Neural crest cell (in vitro differentiated cells): ENCODE results near the gene F5. TPM values are rescaled to one million over a fixed set of nuclear protein-coding genes. Genes with fewer than 3 reads are reported as not detected.

ENCODE experiments used
- DNase-seq: peaks from one replicate; pipeline ENCODE4 v3.0.0; 2021; ENCODE audit warnings: low read depth, mixed read lengths, low spot score
- H3K27ac Mint-ChIP-seq: one replicate; pipeline ENCODE4 v1.8.0; 2021; ENCODE audit warnings: mild to moderate bottlenecking, mixed read lengths; ENCODE audit not compliant: unreplicated experiment
- H3K27me3 Mint-ChIP-seq: 2 replicates; pipeline ENCODE4 v1.8.0; 2021; ENCODE audit warnings: low read depth, mild to moderate bottlenecking, mixed read lengths
- H3K36me3 Mint-ChIP-seq: 2 replicates; pipeline ENCODE4 v1.8.0; 2021; ENCODE audit warnings: low read depth, mild to moderate bottlenecking, mixed read lengths
- H3K4me1 Mint-ChIP-seq: 2 replicates; pipeline ENCODE4 v1.8.0; 2021; ENCODE audit warnings: mixed read lengths
- H3K4me3 Mint-ChIP-seq: one replicate; pipeline ENCODE4 v1.8.0; 2021; ENCODE audit warnings: mild to moderate bottlenecking, mixed read lengths
- H3K9me3 Mint-ChIP-seq: 2 replicates; pipeline ENCODE4 v1.8.0; 2021; ENCODE audit warnings: mixed read lengths
- CTCF ChIP-seq: fragments of 200-600 bp; sonication (generic); conservative IDR thresholded peaks from 2 replicates; pipeline ENCODE4 v1.5.0; 2021; ENCODE audit warnings: antibody characterized with exemption, mild to moderate bottlenecking
- total RNA-seq: library from RNA; stranded (reverse); gene quantifications from 2 replicates; pipeline ENCODE4 v1.2.1, GENCODE V29; 2021

The F5 gene
- total RNA-seq, 1 donor from 2014 or later: not detected

- TF ChIP-seq CTCF: no peak
- Mint-ChIP-seq H3K27ac (no peak overlapping the region), H3K9me3 (peaks cover 4% of the 10 kb centered on the region), H3K4me3 (no peak overlapping the region), H3K4me1 (peaks cover 7% of the 10 kb centered on the region), H3K36me3 (no peaks in the 10 kb centered on the region), H3K27me3 (peaks cover 19% of the 10 kb centered on the region)
- DNase-seq: no peak
These were observed 14.8 kb downstream of the F5 start for GRCh38 chr1:169571450-169571849.

GRCh38 chr1:169570172-169570574 lies 16.1 kb downstream of the F5 start:
- H3K27ac Mint-ChIP-seq: no peak overlapping the region
- H3K27me3 Mint-ChIP-seq: peaks cover 12% of the 10 kb centered on the region
- H3K9me3 Mint-ChIP-seq: peaks cover under 1% of the 10 kb centered on the region
- TF ChIP-seq CTCF: no peak
- peaks cover 12% of the 10 kb centered on the region for H3K4me1 Mint-ChIP-seq
- H3K4me3 Mint-ChIP-seq: no peak overlapping the region
- H3K36me3 Mint-ChIP-seq: no peaks in the 10 kb centered on the region
- DNase-seq: no peak

- Mint-ChIP-seq H3K9me3 (peaks cover 11% of the 10 kb centered on the region), H3K4me1 (peaks cover 12% of the 10 kb centered on the region), H3K4me3 (peak overlapping the region; percentile 39), H3K36me3 (peaks cover 3% of the 10 kb centered on the region), H3K27ac (peak overlapping the region; percentile 78), H3K27me3 (peaks cover 12% of the 10 kb centered on the region)
- no peak for TF ChIP-seq CTCF
- no peak for DNase-seq
These were observed 17.8 kb downstream of the F5 start for GRCh38 chr1:169568497-169568896.

- peaks cover 16% of the 10 kb centered on the region for H3K9me3 Mint-ChIP-seq
- peaks cover 6% of the 10 kb centered on the region for H3K36me3 Mint-ChIP-seq
- DNase-seq: no peak
- peaks cover 19% of the 10 kb centered on the region for H3K27me3 Mint-ChIP-seq
- TF ChIP-seq CTCF: no peak
- peaks cover 12% of the 10 kb centered on the region for H3K4me1 Mint-ChIP-seq
- H3K27ac Mint-ChIP-seq: no peak overlapping the region
- no peak overlapping the region for H3K4me3 Mint-ChIP-seq
These were observed 20.7 kb downstream of the F5 start for GRCh38 chr1:169565335-169566271.

GRCh38 chr1:169563650-169564049 lies 22.6 kb downstream of the F5 start:
- no peak for TF ChIP-seq CTCF
- Mint-ChIP-seq H3K4me1 (peaks cover 8% of the 10 kb centered on the region), H3K27me3 (peaks cover 21% of the 10 kb centered on the region), H3K4me3 (no peak overlapping the region), H3K9me3 (peaks cover 16% of the 10 kb centered on the region), H3K27ac (no peak overlapping the region), H3K36me3 (peaks cover 6% of the 10 kb centered on the region)
- DNase-seq: no peak
